Body of pancreas (tissue), 4 donors: ENCODE data around the gene MPL. TPM values are rescaled to one million over a fixed set of nuclear protein-coding genes. Genes with fewer than 3 reads are reported as not detected.

Experiments
- ATAC-seq: fragments of 150-250 bp; one replicate; pipeline ENCODE4 v1.9.1; 2016
- DNase-seq, 4 donors: peaks; one replicate each; pipeline ENCODE4 v3.0.0-alpha.2; 2019
- H3K27ac ChIP-seq, 4 donors: fragments of 200-600 bp; sonication (generic); 1 replicate in 3 of 4; 2 replicates in 1 of 4; pipeline versions ENCODE4 v1.5.1 to v1.6.1; 2016 to 2019; ENCODE audit warnings: mild to moderate bottlenecking in 1 of 4, mixed read lengths in 1 of 4, moderate library complexity in 1 of 4
- H3K27me3 ChIP-seq, 2 donors: fragments of 200-600 bp; sonication (generic); one replicate each; pipeline ENCODE4 v1.6.0; 2016; ENCODE audit warnings: mild to moderate bottlenecking in 1 of 2
- H3K36me3 ChIP-seq, 2 donors: fragments of 200-600 bp; sonication (generic); replicated peaks in 1 of 2; 2 replicates each; pipeline ENCODE4 v1.5.1; 2016; ENCODE audit warnings: low read depth in 2 of 2; ENCODE audit not compliant: insufficient read depth in 1 of 2
- H3K4me1 ChIP-seq: fragments of 200-600 bp; sonication (generic); one replicate; pipeline ENCODE4 v1.6.0; 2016
- H3K4me3 ChIP-seq, 2 donors: fragments of 200-600 bp; sonication (generic); 1 replicate in 1 of 2; 2 replicates in 1 of 2; pipeline ENCODE4 v1.5.1; 2016 to 2019
- H3K9me3 ChIP-seq, 3 donors: fragments of 200-600 bp; sonication (generic); 1 replicate in 2 of 3; 2 replicates in 1 of 3; pipeline ENCODE4 v1.5.1; 2016
- CTCF ChIP-seq, 7 experiments: fragments of 450-650 bp in 4 of 7; fragments of 200-600 bp in 3 of 7; sonication (generic) in 3 of 7; IDR thresholded peaks; one replicate each; pipeline ENCODE4 v1.5.1; 2016 to 2019; ENCODE audit warnings: antibody characterized with exemption in 7 of 7
- POLR2A ChIP-seq, 3 donors: fragments of 450-650 bp; IDR thresholded peaks; one replicate each; pipeline ENCODE4 v1.6.1; 2016; ENCODE audit warnings: antibody characterized with exemption in 3 of 3, mild to moderate bottlenecking in 2 of 3
- WGBS, 2 donors: methylation state at CpG; one replicate each; pipeline ENCODE4 v1.1.5; 2017; 5-methylcytosine and 5-hydroxymethylcytosine counted together
- intact Hi-C: fragments of 100-400 bp; cut with DNase I; formaldehyde crosslinking; loops from one replicate; pipeline ENCODE4 v1.15.1; 2023
- total RNA-seq, 2 donors: library from RNA; depleted of rRNA; stranded (reverse); fragments of >200 nt; gene quantifications; one replicate each; pipeline ENCODE4 v1.1.0, GENCODE V29; 2016

MPL gene
- total RNA-seq, 2 donors from 2014 or later: not detected

- intact Hi-C loops: no loop called here
- H3K4me1 ChIP-seq: no peaks in the 10 kb centered on the region
- no peaks in the 10 kb centered on the region for H3K9me3 ChIP-seq
- DNase-seq: no peak
- no peaks in the 10 kb centered on the region for H3K36me3 ChIP-seq
- H3K27ac ChIP-seq: no peak overlapping the region
- H3K27me3 ChIP-seq: no peaks in the 10 kb centered on the region
- TF ChIP-seq CTCF (IDR thresholded peaks at IDR 0.05) (no peak), POLR2A (IDR thresholded peaks at IDR 0.05) (no peak)
- H3K4me3 ChIP-seq: no peak overlapping the region
- ATAC-seq: no peak
- WGBS, 2 donors: 83 to 84% methylated on average over 16 of the region's 16 CpGs
Measured at GRCh38 chr1:43316738-43317520, 20.7 kb upstream of the MPL start.

- Histone ChIP-seq H3K9me3 (no peaks in the 10 kb centered on the region), H3K27me3 (no peaks in the 10 kb centered on the region), H3K4me3 (no peak overlapping the region), H3K36me3 (no peaks in the 10 kb centered on the region), H3K4me1 (no peaks in the 10 kb centered on the region), H3K27ac (no peak overlapping the region)
- ATAC-seq (no peak), DNase-seq (no peak)
- intact Hi-C loops: no loop called here
- WGBS, 2 donors: 86 to 88% methylated on average over 13 to 15 of the region's 15 CpGs
- TF ChIP-seq CTCF (IDR thresholded peaks at IDR 0.05): no peak
- no peak for TF ChIP-seq POLR2A (IDR thresholded peaks at IDR 0.05)
Measured at GRCh38 chr1:43317817-43318471, 19.7 kb upstream of the MPL start.

GRCh38 chr1:43318831-43319230 is 18.8 kb upstream of the MPL start:
- ATAC-seq (no peak), DNase-seq (no peak)
- H3K27me3 ChIP-seq: no peaks in the 10 kb centered on the region
- intact Hi-C loops: no loop called here
- H3K4me1 ChIP-seq: no peaks in the 10 kb centered on the region
- H3K27ac ChIP-seq: no peak overlapping the region
- TF ChIP-seq POLR2A (IDR thresholded peaks at IDR 0.05) (no peak), CTCF (IDR thresholded peaks at IDR 0.05) (no peak)
- no peak overlapping the region for H3K4me3 ChIP-seq
- H3K36me3 ChIP-seq: no peaks in the 10 kb centered on the region
- WGBS, 2 donors: 86 to 90% methylated on average over 4 of the region's 4 CpGs
- no peaks in the 10 kb centered on the region for H3K9me3 ChIP-seq

GRCh38 chr1:43319288-43319687 is 18.3 kb upstream of the MPL start:
- Histone ChIP-seq H3K27me3 (no peaks in the 10 kb centered on the region), H3K36me3 (no peaks in the 10 kb centered on the region), H3K4me3 (no peak overlapping the region), H3K4me1 (no peaks in the 10 kb centered on the region), H3K27ac (no peak overlapping the region), H3K9me3 (no peaks in the 10 kb centered on the region)
- TF ChIP-seq CTCF (IDR thresholded peaks at IDR 0.05): no peak
- ATAC-seq: no peak
- intact Hi-C loops: no loop called here
- no peak for DNase-seq
- WGBS, 2 donors: 90 to 100% methylated on average over 5 of the region's 5 CpGs
